ENCODE results near the gene SORCS2.
A peak's percentile ranks its signal among the peaks of the same experiment; 100 is the strongest.
"Not testable (repeated sequence)": the region's sequence is repeated elsewhere in the genome, so short reads cannot be mapped to it uniquely, and the experiment has no call there.

The SORCS2 gene

GRCh38 chr4:7575426-7575825, 383.1 kb downstream of the SORCS2 start:
- DNase-seq, result no peak

- DNase-seq, result not testable (repeated sequence)
Observed at GRCh38 chr4:7577361-7578039, 385.2 kb downstream of the SORCS2 start.

- peak in 2 of 3 donors; percentile 28 for DNase-seq
Observed at GRCh38 chr4:7581477-7581876, 389.1 kb downstream of the SORCS2 start.

- no peak for DNase-seq
Observed at GRCh38 chr4:7582313-7583097, 390.2 kb downstream of the SORCS2 start.

- DNase-seq, result no peak
Observed at GRCh38 chr4:7584098-7584497, 391.8 kb downstream of the SORCS2 start.

GRCh38 chr4:7584606-7585159, 392.3 kb downstream of the SORCS2 start:
- no peak for DNase-seq

GRCh38 chr4:7585768-7586167, 393.4 kb downstream of the SORCS2 start:
- DNase-seq, result no peak

- no peak for DNase-seq
Observed at GRCh38 chr4:7587433-7588405, 395.4 kb downstream of the SORCS2 start.

GRCh38 chr4:7590189-7590588, 397.9 kb downstream of the SORCS2 start:
- no peak for DNase-seq

GRCh38 chr4:7590899-7591298, 398.6 kb downstream of the SORCS2 start:
- no peak for DNase-seq

GRCh38 chr4:7591409-7592053, 399.2 kb downstream of the SORCS2 start:
- DNase-seq, result no peak

GRCh38 chr4:7593646-7594412, 401.5 kb downstream of the SORCS2 start:
- DNase-seq, result no peak

GRCh38 chr4:7595934-7596461, 403.7 kb downstream of the SORCS2 start:
- no peak for DNase-seq

GRCh38 chr4:7596918-7597606, 404.7 kb downstream of the SORCS2 start:
- no peak for DNase-seq

- peak in 1 of 3 donors; percentile 7 for DNase-seq
Observed at GRCh38 chr4:7598939-7599790, 406.8 kb downstream of the SORCS2 start.

GRCh38 chr4:7600247-7600646, 407.9 kb downstream of the SORCS2 start:
- DNase-seq, result no peak

GRCh38 chr4:7602166-7602565, 409.8 kb downstream of the SORCS2 start:
- not testable (repeated sequence) for DNase-seq

GRCh38 chr4:7607156-7607910, 415.0 kb downstream of the SORCS2 start:
- DNase-seq, result no peak

- DNase-seq, result no peak
Observed at GRCh38 chr4:7608046-7608445, 415.7 kb downstream of the SORCS2 start.

All from suppressor macrophage treated with lipopolysaccharide for 1 hour (primary cell).